DMS153 treated with DMSO at 0.1 percent for 48 hours (cell line): ENCODE results near the gene FCGR2B.
"Not testable (repeated sequence)": the region's sequence is repeated elsewhere in the genome, so short reads cannot be mapped to it uniquely, and the experiment has no call there.

ENCODE experiments used
- DNase-seq: peaks from one replicate; lab custom pipeline; 2025; ENCODE audit not compliant: unreplicated experiment; lab: John Stamatoyannopoulos, UW

The FCGR2B gene

GRCh38 chr1:161662684-161663339 lies at the start of gene FCGR2B:
FCGR2B (plus strand) TSS chr1:161663143; CDS start chr1:161663242, 99 bp downstream.
- not testable (repeated sequence) for DNase-seq

GRCh38 chr1:161616417-161616816 lies 46.5 kb upstream of the FCGR2B start:
- not testable (repeated sequence) for DNase-seq

GRCh38 chr1:161618517-161618916 lies 44.4 kb upstream of the FCGR2B start:
- not testable (repeated sequence) for DNase-seq

GRCh38 chr1:161620399-161620798 lies 42.5 kb upstream of the FCGR2B start:
- DNase-seq, result not testable (repeated sequence)

GRCh38 chr1:161621181-161622000 lies 41.6 kb upstream of the FCGR2B start:
- not testable (repeated sequence) for DNase-seq

GRCh38 chr1:161622054-161622453 lies 40.9 kb upstream of the FCGR2B start:
- DNase-seq, result not testable (repeated sequence)

- not testable (repeated sequence) for DNase-seq
Measured at GRCh38 chr1:161623401-161624051, 39.4 kb upstream of the FCGR2B start.

- DNase-seq, result not testable (repeated sequence)
Measured at GRCh38 chr1:161624605-161625004, 38.3 kb upstream of the FCGR2B start.

- not testable (repeated sequence) for DNase-seq
Measured at GRCh38 chr1:161626445-161627146, 36.3 kb upstream of the FCGR2B start.

GRCh38 chr1:161630128-161630742 lies 32.7 kb upstream of the FCGR2B start:
- DNase-seq, result not testable (repeated sequence)

- DNase-seq, result no peak
Measured at GRCh38 chr1:161631076-161631475, 31.9 kb upstream of the FCGR2B start, which contains the start of gene FCGR3B. FCGR3B (minus strand) TSS chr1:161631176; CDS start chr1:161631094, 82 bp downstream.

- DNase-seq, result not testable (repeated sequence)
Measured at GRCh38 chr1:161634993-161635392, 27.9 kb upstream of the FCGR2B start.

- DNase-seq, result not testable (repeated sequence)
Measured at GRCh38 chr1:161636189-161636782, 26.7 kb upstream of the FCGR2B start.

- not testable (repeated sequence) for DNase-seq
Measured at GRCh38 chr1:161636976-161637375, 26.0 kb upstream of the FCGR2B start.

GRCh38 chr1:161638251-161638993 lies 24.5 kb upstream of the FCGR2B start:
- DNase-seq, result not testable (repeated sequence)

GRCh38 chr1:161639203-161639602 lies 23.7 kb upstream of the FCGR2B start:
- not testable (repeated sequence) for DNase-seq

GRCh38 chr1:161642697-161643096 lies 20.2 kb upstream of the FCGR2B start:
- DNase-seq, result not testable (repeated sequence)

- DNase-seq, result not testable (repeated sequence)
Measured at GRCh38 chr1:161643481-161644208, 19.3 kb upstream of the FCGR2B start.

- DNase-seq, result not testable (repeated sequence)
Measured at GRCh38 chr1:161644855-161645254, 18.1 kb upstream of the FCGR2B start.
